K562 (cell line): ENCODE measurements around the gene DAZAP1. TPM values are rescaled to one million over a fixed set of nuclear protein-coding genes. Genes with fewer than 3 reads are reported as not detected.

Experiments
- ARID3A ChIP-seq: IDR thresholded peaks from 2 replicates; pipeline ENCODE4 v1.6.1; 2012; ENCODE audit warnings: low read depth, low read length, improper control_type of control experiment, borderline replicate concordance
- ARID3B ChIP-seq: fragments of 250-450 bp; sonication (Bioruptor Pico); IDR thresholded peaks from 2 replicates; pipeline ENCODE4 v1.4.0; 2020; ENCODE audit warnings: borderline replicate concordance
- BRF2 ChIP-seq: IDR thresholded peaks from 3 replicates; pipeline ENCODE4 v1.6.1; 2011; ENCODE audit warnings: borderline replicate concordance, mild to moderate bottlenecking; ENCODE audit not compliant: insufficient read length, insufficient read depth
- DACH1 ChIP-seq: fragments of 450-650 bp; IDR thresholded peaks from 2 replicates; pipeline ENCODE4 v1.6.1; 2018; ENCODE audit not compliant: partially characterized antibody
- DIDO1 ChIP-seq: fragments of 450-650 bp; IDR thresholded peaks from 2 replicates; pipeline ENCODE4 v1.6.1; 2016; ENCODE audit warnings: low read depth, missing biosample characterization, missing genetic modification characterization
- EHMT2 ChIP-seq: fragments of 450-650 bp; IDR thresholded peaks from 2 replicates; pipeline ENCODE4 v1.6.1; 2018; ENCODE audit warnings: antibody characterized with exemption
- GTF2B ChIP-seq: IDR thresholded peaks from 2 replicates; pipeline ENCODE4 v1.6.1; 2011; ENCODE audit not compliant: insufficient read length; ENCODE audit errors: extremely low read depth
- HNRNPLL ChIP-seq: fragments of 200-400 bp; formaldehyde crosslinking; IDR thresholded peaks from 2 replicates; pipeline ENCODE4 v1.6.1; 2017; ENCODE audit warnings: low read length, low read depth, mild to moderate bottlenecking; ENCODE audit not compliant: poor library complexity, severe bottlenecking
- NUFIP1 ChIP-seq: fragments of 450-650 bp; IDR thresholded peaks from 2 replicates; pipeline ENCODE4 v1.6.1; 2018; ENCODE audit not compliant: partially characterized antibody
- SIX5 ChIP-seq, 2 experiments: IDR thresholded peaks; 2 replicates each; pipeline ENCODE4 v1.6.1; 2011; ENCODE audit warnings: low read length in 2 of 2, borderline replicate concordance in 1 of 2, low read depth in 1 of 2, mild to moderate bottlenecking in 1 of 2, moderate library complexity in 1 of 2; ENCODE audit not compliant: insufficient read depth in 1 of 2
- SMC3 ChIP-seq: conservative IDR thresholded peaks from 2 replicates; pipeline ENCODE4 v1.6.1; 2011; ENCODE audit warnings: low read depth, low read length, improper control_type of control experiment; ENCODE audit not compliant: insufficient read depth
- SREBF2 ChIP-seq: sonication (generic); formaldehyde crosslinking; IDR thresholded peaks from 2 replicates; pipeline ENCODE4 v1.4.0; 2020; ENCODE audit warnings: mild to moderate bottlenecking, missing genetic modification reagents
- TCF3 ChIP-seq: sonication (generic); formaldehyde crosslinking; IDR thresholded peaks from 2 replicates; pipeline ENCODE4 v1.4.0; 2020; ENCODE audit warnings: mild to moderate bottlenecking, missing genetic modification reagents
- TEAD1 ChIP-seq, 2 experiments: fragments of 450-650 bp in 1 of 2; sonication (generic) in 1 of 2; formaldehyde crosslinking; IDR thresholded peaks; 2 replicates each; pipeline versions ENCODE4 v1.4.0 to v1.8.0; 2020 to 2022; ENCODE audit warnings: mild to moderate bottlenecking in 2 of 2, missing genetic modification reagents in 1 of 2
- TRIM24 ChIP-seq, 2 experiments: fragments of 450-650 bp; IDR thresholded peaks; 2 replicates each; pipeline ENCODE4 v1.6.1; 2016
- WHSC1 ChIP-seq: IDR thresholded peaks from one replicate; pipeline ENCODE4 v1.6.1; 2012; ENCODE audit warnings: low read length, control low read depth, inconsistent platforms
- YY1 ChIP-seq, 3 experiments: IDR thresholded peaks; 2 replicates each; pipeline ENCODE4 v1.6.1; 2011; ENCODE audit warnings: low read length in 2 of 3, mild to moderate bottlenecking in 2 of 3, moderate library complexity in 2 of 3, borderline replicate concordance in 1 of 3, control low read depth in 1 of 3, low read depth in 1 of 3; ENCODE audit not compliant: insufficient read depth in 3 of 3, insufficient replicate concordance in 2 of 3, control insufficient read depth in 1 of 3, insufficient read length in 1 of 3; ENCODE audit errors: extremely low read depth in 1 of 3
- ZNF277 ChIP-seq: fragments of 250-450 bp; sonication (Bioruptor Pico); IDR thresholded peaks from 2 replicates; pipeline ENCODE4 v1.8.0; 2022; ENCODE audit warnings: inconsistent platforms, mild to moderate bottlenecking, moderate library complexity, borderline replicate concordance
- ZNF384 ChIP-seq: IDR thresholded peaks from 2 replicates; pipeline ENCODE4 v1.6.1; 2012; ENCODE audit warnings: low read depth, low read length, improper control_type of control experiment
- ZNF830 ChIP-seq: fragments of 250-450 bp; sonication (Bioruptor Pico); IDR thresholded peaks from 2 replicates; pipeline ENCODE4 v1.5.0; 2021; ENCODE audit warnings: mild to moderate bottlenecking
- polyA plus RNA-seq, 8 experiments: library from polyadenylated mRNA; depleted of rRNA in 4 of 8; stranded (reverse) in 5 of 8; unstranded in 3 of 8; fragments of >200 nt; fragmentation: Nextera tagmentation in 2 of 8; fragmentation: Illumina TruSeq in 1 of 8; extraction: Ambion mirVana in 2 of 8; extraction: Trizol in 1 of 8; gene quantifications; 2 replicates each; pipeline versions ENCODE4 v1.2.1 to v1.2.3, GENCODE V29; 2011 to 2014; ENCODE audit warnings: inconsistent platforms in 1 of 8, missing spikeins in 1 of 8
- total RNA-seq, 7 experiments: library from RNA; depleted of rRNA in 6 of 7; stranded (reverse); fragments of >200 nt in 6 of 7; fragmentation: Illumina TruSeq in 2 of 7; extraction: Trizol in 2 of 7; gene quantifications; 2 replicates each; pipeline versions ENCODE4 v1.2.1 to v1.2.3, GENCODE V29; 2011 to 2021; ENCODE audit warnings: low replicate concordance in 1 of 7

Gene DAZAP1
- total and polyA plus RNA-seq, 9 of the 15 experiments (the other 6 are each of a cell fraction or from before 2014, with no cell fraction given) = 10.8 to 289 (median 142) TPM

GRCh38 chr19:1455336-1456120, 48.1 kb downstream of the DAZAP1 start (continued):
- no peak for TF ChIP-seq ARID3B
- no peak for TF ChIP-seq GTF2B
- TF ChIP-seq ARID3A = no peak
- TF ChIP-seq YY1 (IDR thresholded peaks at IDR 0.05; ENCODE audit: borderline replicate concordance in 1 of 3, control insufficient read depth in 1 of 3, extremely low read depth in 1 of 3, insufficient read depth in 3 of 3, insufficient read length in 1 of 3, insufficient replicate concordance in 2 of 3, low read depth in 1 of 3, low read length in 2 of 3) = no peak
- no peak for TF ChIP-seq DACH1
- no peak for TF ChIP-seq SIX5 (IDR thresholded peaks at IDR 0.05; ENCODE audit: borderline replicate concordance in 1 of 2, insufficient read depth in 1 of 2, low read depth in 1 of 2, low read length in 2 of 2)
- no peak for TF ChIP-seq NUFIP1
- no peak for TF ChIP-seq TRIM24 (IDR thresholded peaks at IDR 0.05)
- no peak for TF ChIP-seq ZNF384
- no peak for TF ChIP-seq ZNF277
- TF ChIP-seq TEAD1 (CRISPR knock-in tag; IDR thresholded peaks at IDR 0.05) = no peak
- no peak for TF ChIP-seq SMC3
- 0 out of 2 replicates have a peak, but pooled peaks have one; percentile 14 for TF ChIP-seq TCF3
- TF ChIP-seq DIDO1 (tag) = no peak
- no peak for TF ChIP-seq ZNF830
- no peak for TF ChIP-seq SREBF2
- TF ChIP-seq EHMT2 = no peak
- TF ChIP-seq BRF2 = no peak
- TF ChIP-seq HNRNPLL = no peak
- TF ChIP-seq WHSC1 = no peak
